ENCODE results near the gene NAE1.
"Not testable (repeated sequence)": the region's sequence is repeated elsewhere in the genome, so short reads cannot be mapped to it uniquely, and the experiment has no call there.

The NAE1 gene

DNA sequence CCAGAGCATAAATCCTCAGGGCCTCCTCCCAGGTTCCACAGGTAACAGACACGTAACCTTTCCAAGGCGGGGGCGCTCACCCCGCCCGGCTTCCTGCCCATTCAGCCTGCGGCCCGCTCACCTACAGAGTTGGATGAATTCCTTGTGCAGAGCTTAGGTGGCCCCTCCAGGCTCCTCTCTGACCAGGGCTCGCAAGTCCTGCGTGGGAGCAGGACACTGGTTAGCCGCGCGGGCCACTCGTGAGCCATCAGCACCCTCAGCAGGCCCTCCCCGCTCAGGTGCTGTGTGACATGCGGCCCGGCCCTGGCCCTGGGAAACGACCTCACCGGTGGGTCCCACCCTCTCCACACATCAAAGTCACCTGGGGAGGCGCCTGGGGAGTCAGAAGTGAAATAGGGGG is 29.9 kb downstream of the NAE1 start:
- no peak for DNase-seq

DNA sequence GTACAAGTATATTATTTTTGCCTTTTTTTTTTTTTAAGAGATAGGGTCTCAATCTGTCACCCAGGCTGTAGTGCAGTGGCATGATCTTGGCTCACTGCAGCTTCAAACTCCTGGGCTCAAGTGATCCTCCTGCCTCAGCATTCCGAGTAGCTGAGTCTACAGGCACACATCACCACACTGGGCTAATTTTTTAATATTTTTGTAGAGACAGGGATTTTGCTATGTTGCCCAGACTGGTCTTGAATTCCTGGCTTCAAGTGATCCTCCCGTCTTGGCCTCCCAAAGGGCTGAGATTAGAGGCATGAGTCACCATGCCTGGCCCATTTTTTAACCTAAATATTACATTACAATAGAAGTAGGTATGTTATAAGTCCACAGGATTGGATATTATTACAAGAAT is 32.6 kb downstream of the NAE1 start:
- no peak for DNase-seq

GRCh38 chr16:66793984-66794383 is 36.8 kb downstream of the NAE1 start:
- not testable (repeated sequence) for DNase-seq

DNA sequence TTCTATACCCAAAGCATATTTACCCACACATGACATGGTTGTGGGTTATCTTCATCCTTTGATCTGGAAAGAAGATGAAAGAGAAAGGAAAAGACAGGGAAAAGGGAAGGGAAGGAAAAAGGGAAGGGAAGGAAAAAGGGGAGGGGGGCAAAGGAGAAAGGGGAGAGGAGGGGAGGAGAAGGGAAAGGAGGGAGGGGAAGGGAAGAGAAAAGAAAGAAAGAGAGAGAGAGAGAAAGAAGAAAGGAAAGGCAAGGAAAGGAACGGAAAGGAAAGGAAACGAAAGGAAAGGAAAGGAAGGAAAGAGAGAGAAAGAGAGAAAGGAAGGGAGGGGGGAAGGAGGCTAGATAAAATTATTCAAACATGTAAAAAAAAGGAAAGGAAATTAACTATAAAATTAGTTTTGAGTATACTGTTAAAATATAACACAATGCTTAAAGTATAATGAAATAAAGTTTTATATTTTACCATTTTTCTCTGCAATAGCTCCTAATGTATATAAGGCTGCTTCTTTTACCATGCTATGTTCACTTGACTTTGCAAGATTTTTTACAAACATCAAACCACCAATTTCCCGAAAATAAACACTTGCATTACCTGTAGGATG is 40.5 kb downstream of the NAE1 start:
- no peak for DNase-seq

DNA sequence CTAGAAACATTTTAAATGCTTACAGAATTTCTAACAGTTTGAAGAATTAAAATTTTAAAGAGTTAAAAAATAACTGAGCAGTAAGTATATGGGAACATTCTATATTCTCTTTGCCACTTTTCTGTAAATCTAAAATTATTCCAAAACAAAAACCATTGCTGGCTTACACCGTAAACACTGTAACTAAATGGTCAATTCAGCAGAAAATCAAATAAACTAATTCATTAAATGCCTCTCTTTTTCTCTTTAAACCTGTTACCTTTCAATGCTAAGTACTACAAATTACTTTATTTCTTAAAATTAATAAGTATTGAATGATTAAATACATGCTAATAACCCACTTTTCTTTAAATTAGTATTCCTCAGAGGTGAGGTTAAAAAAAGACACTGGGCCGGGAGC is 43.3 kb downstream of the NAE1 start:
- no peak for DNase-seq

GRCh38 chr16:66786551-66786950 is 44.2 kb downstream of the NAE1 start:
- DNase-seq = no peak

- DNase-seq = no peak
These were observed 54.3 kb downstream of the NAE1 start for GRCh38 chr16:66776457-66776856.

DNA sequence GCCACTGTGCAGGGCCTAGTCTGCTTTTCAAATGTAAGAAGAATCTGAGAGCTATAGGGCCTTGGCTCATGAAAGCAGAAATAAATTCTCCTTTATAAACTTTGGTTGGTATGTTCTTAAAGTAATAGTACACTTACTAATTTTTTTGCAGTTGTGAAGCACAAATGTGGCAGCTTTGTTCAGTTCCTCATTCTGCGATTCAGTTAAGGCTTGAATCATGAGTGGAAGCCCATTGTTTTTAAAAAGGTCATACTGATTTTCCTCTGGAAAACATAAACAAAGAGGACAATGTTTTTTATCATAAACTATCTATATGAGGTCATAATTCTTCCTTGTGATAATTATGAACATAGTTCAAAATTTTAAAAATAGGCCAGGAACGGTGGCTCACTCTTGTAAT is 55.8 kb downstream of the NAE1 start:
- DNase-seq = no peak

DNA sequence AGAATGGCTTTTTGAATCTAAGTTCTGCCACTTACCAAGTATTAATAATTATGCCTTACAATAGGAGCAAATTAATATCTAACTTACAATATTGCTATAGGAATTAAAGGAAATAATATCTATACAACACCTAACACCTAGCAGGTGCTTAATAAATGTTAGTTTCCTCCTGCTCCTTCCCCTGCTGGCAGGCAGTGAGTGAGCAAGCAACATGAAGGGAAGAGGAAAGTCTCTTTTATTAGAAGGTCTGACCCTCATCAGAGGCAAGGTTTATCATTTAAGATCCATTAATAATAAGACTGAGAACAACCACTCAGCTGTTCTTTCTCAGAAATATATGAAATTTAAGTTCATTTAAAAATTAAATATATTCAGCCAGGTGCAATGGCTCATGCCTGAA is 72.7 kb downstream of the NAE1 start:
- DNase-seq = no peak

DNA sequence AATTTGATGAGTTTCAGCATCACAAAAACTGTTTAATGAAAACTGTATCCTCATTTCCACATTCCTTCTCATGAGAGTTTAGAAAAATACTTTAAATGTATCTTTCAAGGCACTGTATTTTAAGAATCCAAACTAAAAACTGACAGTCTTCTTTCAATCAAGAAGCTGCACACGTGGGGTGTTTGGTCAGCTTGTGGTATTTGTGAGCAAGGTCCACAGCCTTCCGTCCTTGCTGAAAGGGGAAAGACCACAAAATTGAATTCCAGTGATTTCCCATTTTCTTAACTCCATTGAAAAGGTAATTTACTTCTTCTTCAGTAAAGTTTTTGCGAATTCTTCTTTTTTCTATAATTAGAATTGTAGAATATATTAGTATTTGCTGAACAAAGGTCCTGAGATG is 76.0 kb downstream of the NAE1 start:
- no peak for DNase-seq

DNA sequence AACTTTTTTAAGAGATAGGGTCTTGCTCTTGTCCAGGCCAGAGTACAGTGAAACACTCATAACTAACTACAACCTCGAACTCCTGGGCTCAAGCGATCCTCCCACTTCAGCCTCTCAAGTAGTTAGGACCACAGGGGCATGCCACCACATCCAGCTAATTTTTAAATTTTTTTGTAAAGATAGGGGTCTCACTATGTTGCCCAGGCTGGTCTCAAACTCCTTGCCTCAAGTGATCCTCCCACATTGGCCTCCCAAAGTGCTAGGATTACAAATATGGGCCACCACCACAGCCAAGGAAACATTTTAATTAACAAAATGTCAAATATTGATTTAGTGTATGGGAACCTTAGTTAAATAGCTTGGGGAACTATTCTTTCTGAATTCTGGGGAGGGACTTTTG is 76.6 kb downstream of the NAE1 start:
- DNase-seq = no peak

DNA sequence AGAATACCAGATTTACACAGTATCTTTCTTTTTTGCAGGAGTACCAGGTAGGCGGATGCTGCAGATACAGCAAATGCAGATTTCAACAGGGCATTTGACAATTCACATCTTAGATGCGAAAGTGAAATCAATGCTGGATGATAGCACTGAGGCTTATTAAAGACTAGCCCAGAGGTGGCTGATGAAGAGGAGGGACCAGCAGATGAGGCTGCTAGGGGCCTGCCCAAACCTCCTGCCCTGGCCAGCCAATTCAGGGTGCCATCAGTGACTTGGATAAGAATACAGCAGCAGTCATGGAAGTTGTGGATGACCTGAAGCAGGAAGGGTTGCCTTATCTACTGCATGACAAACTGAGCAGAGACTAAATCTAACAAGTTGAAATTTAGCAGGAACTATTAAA is 77.8 kb downstream of the NAE1 start:
- no peak for DNase-seq
